KMS-11 (cell line): ENCODE results near the gene CGGBP1.

Experiments
- H2AFZ ChIP-seq: fragments of 200-600 bp; sonication (generic); 2 replicates; pipeline ENCODE4 v1.6.1; 2016; ENCODE audit warnings: antibody characterized with exemption, mixed run types, low read depth
- H3K27ac ChIP-seq: fragments of 200-600 bp; sonication (generic); 2 replicates; pipeline ENCODE4 v1.6.1; 2016; ENCODE audit warnings: mild to moderate bottlenecking, mixed run types
- H3K27me3 ChIP-seq: fragments of 200-600 bp; sonication (generic); 2 replicates; pipeline ENCODE4 v1.6.1; 2017; ENCODE audit warnings: mild to moderate bottlenecking, low read depth, mixed run types, moderate library complexity; ENCODE audit not compliant: insufficient read depth
- H3K36me3 ChIP-seq: fragments of 200-600 bp; sonication (generic); 2 replicates; pipeline ENCODE4 v1.6.1; 2017; ENCODE audit warnings: mild to moderate bottlenecking, mixed run types; ENCODE audit not compliant: insufficient read depth
- H3K4me1 ChIP-seq: fragments of 200-600 bp; sonication (generic); 2 replicates; pipeline ENCODE4 v1.6.1; 2016; ENCODE audit warnings: mild to moderate bottlenecking, low read depth, mixed run types; ENCODE audit not compliant: poor library complexity, severe bottlenecking
- H3K4me2 ChIP-seq: fragments of 200-600 bp; sonication (generic); 2 replicates; pipeline ENCODE4 v1.7.0; 2016; ENCODE audit warnings: mild to moderate bottlenecking, mixed run types
- H3K4me3 ChIP-seq: fragments of 200-600 bp; sonication (generic); IDR thresholded peaks from 2 replicates; pipeline ENCODE4 v1.6.1; 2017; ENCODE audit warnings: low read depth, low read length, mixed read lengths; ENCODE audit not compliant: insufficient read depth
- H3K79me2 ChIP-seq: fragments of 200-600 bp; sonication (generic); 2 replicates; pipeline ENCODE4 v1.6.1; 2016; ENCODE audit warnings: low read depth, mixed run types; ENCODE audit not compliant: insufficient read depth
- H3K9ac ChIP-seq: fragments of 200-600 bp; sonication (generic); 2 replicates; pipeline ENCODE4 v1.6.1; 2016; ENCODE audit warnings: mild to moderate bottlenecking, mixed run types
- H4K20me1 ChIP-seq: fragments of 200-600 bp; sonication (generic); 2 replicates; pipeline ENCODE4 v1.6.1; 2016; ENCODE audit warnings: mild to moderate bottlenecking, mixed run types; ENCODE audit not compliant: insufficient read depth
- TF ChIP-seq, protein P1 (sequence below): fragments of 200-600 bp; sonication (generic); conservative IDR thresholded peaks from 2 replicates; pipeline ENCODE4 v1.6.1; 2017; ENCODE audit warnings: low read depth, mild to moderate bottlenecking, antibody characterized with exemption, low read length, moderate library complexity, mixed read lengths

The CGGBP1 gene

DNA sequence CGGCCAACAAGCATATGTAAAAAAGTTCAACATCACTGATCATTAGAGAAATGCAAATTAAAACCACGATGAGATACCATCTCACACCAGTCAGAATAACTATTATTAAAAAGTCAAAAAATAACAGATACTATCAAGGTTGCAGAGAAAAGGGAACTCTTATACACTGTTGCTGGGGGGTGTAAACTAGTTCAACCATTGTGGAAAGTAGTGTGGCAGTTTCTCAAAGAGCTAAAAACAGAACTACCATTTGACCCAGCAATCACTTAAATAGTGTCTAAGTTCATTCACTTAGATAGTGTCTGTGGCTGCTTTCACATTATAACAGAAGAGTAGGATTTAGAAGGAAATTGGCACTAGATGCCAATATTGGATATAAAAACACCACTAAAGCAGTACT, 49.7 kb downstream of the CGGBP1 start:
- Histone ChIP-seq H3K27ac (no peak overlapping the region), H3K36me3 (no peaks in the 10 kb centered on the region), H4K20me1 (no peaks in the 10 kb centered on the region), H3K4me2 (no peak overlapping the region), H2AFZ (no peak overlapping the region), H3K79me2 (no peaks in the 10 kb centered on the region), H3K4me1 (no peaks in the 10 kb centered on the region), H3K4me3 (no peak overlapping the region), H3K27me3 (no peaks in the 10 kb centered on the region), H3K9ac (no peak overlapping the region)
- TF ChIP-seq, protein P1, sequence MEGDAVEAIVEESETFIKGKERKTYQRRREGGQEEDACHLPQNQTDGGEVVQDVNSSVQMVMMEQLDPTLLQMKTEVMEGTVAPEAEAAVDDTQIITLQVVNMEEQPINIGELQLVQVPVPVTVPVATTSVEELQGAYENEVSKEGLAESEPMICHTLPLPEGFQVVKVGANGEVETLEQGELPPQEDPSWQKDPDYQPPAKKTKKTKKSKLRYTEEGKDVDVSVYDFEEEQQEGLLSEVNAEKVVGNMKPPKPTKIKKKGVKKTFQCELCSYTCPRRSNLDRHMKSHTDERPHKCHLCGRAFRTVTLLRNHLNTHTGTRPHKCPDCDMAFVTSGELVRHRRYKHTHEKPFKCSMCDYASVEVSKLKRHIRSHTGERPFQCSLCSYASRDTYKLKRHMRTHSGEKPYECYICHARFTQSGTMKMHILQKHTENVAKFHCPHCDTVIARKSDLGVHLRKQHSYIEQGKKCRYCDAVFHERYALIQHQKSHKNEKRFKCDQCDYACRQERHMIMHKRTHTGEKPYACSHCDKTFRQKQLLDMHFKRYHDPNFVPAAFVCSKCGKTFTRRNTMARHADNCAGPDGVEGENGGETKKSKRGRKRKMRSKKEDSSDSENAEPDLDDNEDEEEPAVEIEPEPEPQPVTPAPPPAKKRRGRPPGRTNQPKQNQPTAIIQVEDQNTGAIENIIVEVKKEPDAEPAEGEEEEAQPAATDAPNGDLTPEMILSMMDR, result no peak

DNA sequence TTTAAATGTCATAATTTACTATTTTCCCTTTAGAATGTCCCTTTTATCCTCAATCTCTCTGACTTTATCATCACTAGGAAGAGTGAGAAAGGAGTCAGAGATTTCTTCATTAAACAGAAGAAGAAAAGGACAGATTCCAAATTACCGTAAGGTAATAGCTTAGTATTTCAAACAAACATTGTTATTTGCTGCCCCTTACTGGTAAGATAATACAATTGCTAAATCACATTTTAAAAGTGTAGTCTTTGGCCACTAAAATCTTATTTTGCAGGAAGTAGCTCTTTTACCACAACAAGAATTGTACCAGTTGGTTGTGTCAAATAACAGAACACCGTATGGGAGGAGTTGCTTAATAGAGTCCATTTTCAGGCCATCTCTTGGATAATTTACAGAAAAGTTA, 53.7 kb downstream of the CGGBP1 start:
- Histone ChIP-seq H3K4me3 (no peak overlapping the region), H3K27ac (no peak overlapping the region), H3K79me2 (no peaks in the 10 kb centered on the region), H3K36me3 (no peaks in the 10 kb centered on the region), H2AFZ (no peak overlapping the region), H4K20me1 (no peaks in the 10 kb centered on the region), H3K4me2 (no peak overlapping the region), H3K27me3 (no peaks in the 10 kb centered on the region), H3K9ac (no peak overlapping the region), H3K4me1 (no peaks in the 10 kb centered on the region)
- TF ChIP-seq, protein P1, result no peak; the same call in 1 of the 2 replicates

DNA sequence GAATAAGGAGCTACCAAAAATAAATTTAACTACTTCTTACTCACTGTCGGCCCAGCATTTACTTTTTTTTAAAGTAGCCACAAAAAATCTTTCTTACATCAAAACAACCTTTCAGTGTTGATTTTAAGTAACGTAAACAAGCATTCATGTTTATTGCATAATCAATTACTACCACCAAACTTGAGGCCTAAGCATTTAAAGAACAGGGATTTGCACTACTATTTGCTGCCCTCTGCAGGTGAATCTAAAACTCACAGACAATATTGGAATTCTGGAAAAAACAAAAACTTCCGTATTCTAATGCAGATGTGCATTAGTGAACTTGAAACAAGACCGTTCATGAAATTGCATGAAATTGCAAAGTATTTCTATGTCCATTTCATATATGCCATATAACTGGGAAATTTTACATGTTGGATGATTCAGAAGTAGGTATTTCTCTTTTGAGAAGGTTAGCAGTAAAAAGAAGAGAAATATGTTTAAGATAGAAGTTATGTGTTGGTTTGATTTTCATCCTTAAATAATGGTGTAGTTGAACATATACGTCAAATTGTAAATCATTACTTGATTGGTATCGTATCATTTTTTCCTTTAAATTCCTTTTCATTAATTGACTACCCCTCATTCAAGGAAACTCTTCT, 55.6 kb downstream of the CGGBP1 start:
- H3K9ac ChIP-seq, result no peak overlapping the region
- H2AFZ ChIP-seq, result no peak overlapping the region
- H3K27ac ChIP-seq, result no peak overlapping the region
- TF ChIP-seq, protein P1, result peak; percentile 82
- no peaks in the 10 kb centered on the region for H3K27me3 ChIP-seq
- H3K4me2 ChIP-seq, result no peak overlapping the region
- H3K4me3 ChIP-seq, result no peak overlapping the region
- H3K36me3 ChIP-seq, result no peaks in the 10 kb centered on the region
- H3K4me1 ChIP-seq, result no peaks in the 10 kb centered on the region
- H3K79me2 ChIP-seq, result no peaks in the 10 kb centered on the region
- H4K20me1 ChIP-seq, result no peaks in the 10 kb centered on the region

DNA sequence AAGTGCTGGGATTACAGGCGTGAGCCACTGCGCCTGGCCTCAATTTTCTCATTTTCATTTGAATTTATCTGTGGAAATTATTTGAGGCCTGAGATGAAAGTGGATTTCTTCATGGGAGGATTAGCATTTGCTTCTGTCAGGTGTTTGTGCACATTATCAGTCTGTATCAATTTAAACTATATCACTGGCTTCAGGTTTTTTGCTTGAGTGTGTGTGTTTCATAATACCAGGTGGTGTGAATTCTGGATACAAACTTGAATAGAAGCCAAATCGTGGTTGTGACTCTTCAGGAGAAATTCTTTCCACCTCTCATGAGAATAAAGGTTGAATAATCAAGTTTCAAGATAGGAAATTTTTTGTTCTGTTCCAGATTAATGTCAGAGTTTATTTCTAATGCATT, 56.4 kb downstream of the CGGBP1 start:
- Histone ChIP-seq H3K27me3 (no peaks in the 10 kb centered on the region), H4K20me1 (no peaks in the 10 kb centered on the region), H3K4me2 (no peak overlapping the region), H3K27ac (no peak overlapping the region), H3K79me2 (no peaks in the 10 kb centered on the region), H3K36me3 (no peaks in the 10 kb centered on the region), H3K9ac (no peak overlapping the region), H2AFZ (no peak overlapping the region), H3K4me1 (no peaks in the 10 kb centered on the region), H3K4me3 (no peak overlapping the region)
- TF ChIP-seq, protein P1, result no peak
